Measurements from ENCODE around the gene MIPEP.

MIPEP gene

DNA sequence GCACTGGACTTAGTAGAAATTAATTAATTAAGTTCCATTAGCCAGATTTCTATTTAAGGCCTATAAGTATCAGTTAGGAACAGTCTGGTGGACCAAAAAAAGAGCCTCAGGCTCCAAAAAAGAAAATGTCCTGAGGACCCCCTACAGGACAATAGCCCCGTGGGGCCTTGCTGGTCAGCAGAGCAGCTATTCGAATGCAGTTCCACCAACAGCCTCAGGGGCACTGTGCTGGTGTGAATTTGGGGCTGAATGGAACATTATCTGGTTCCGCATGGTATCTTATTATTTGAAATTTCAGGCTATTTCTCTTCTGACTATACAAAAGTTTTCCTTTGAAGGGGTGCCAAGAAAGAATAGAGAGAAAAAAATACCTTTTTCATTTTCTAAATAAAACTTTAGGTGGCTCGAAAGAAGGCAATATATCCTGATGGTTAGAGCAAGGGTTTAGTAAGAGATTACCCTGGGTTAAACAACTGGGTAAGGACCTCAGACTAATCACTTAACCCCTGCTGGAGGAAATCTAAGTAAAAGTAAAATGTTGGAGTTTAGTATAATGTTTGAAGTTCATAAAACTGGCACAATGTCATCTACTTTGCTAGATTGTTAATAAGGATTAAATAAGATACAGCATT lies 147.2 kb downstream of the MIPEP start:
- no peak for DNase-seq

DNA sequence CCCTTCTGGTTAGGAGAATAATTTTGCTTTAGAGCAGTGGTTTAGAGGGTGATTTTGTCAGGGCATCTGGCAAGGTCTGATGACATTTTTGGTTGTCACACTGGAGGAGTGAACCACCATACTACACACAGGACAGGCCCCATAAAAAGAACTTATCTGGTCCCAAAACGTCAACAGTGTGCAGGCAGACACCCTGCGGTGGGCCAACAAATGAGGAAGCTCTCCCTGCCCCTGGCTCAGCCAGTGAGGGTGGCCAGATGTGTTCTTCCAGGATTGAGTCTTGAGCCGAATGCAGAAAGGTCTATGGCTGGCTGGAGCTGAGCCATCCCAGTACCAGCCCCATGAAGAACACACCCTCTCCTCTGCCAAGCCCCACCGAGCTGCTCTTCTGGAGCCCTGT lies 149.2 kb downstream of the MIPEP start:
- DNase-seq: no peak

DNA sequence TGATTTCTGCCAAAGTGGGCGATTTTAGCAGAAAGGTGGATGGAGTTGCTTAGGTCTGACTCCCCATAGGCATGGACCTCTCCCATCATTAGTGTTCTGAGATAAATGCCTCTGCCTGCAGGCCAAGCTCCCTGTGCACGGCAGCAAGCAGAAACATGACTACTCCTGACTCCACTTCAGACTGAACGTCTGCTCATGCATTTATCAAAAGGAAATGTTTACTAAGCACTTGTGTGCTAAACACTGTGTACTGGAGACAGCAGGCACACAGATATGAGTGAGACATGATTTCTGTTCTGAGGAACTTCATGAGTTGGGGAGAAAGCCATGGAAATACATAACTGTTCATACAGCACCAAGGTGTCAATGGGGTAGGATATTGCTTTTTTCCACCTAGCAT lies 149.6 kb downstream of the MIPEP start:
- DNase-seq: no peak

DNA sequence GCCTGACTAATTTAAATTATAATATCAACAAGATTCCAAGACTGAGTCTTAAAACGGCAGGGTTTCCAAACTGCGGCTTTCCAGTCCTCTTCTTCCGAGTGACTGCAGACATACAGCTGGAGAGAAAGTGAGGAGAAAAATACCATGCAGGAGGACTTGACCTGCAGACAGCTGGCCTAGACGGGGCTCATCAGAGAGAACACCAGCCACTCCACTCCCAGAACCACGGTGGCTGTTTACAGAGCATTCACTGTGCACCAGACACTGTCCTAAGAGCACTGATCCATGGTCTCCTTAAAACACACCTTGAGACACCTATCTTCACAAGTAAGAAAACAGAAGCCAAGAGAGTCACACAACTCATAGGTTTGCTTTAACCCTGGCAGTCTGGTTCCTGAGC lies 152.7 kb downstream of the MIPEP start:
- no peak for DNase-seq

DNA sequence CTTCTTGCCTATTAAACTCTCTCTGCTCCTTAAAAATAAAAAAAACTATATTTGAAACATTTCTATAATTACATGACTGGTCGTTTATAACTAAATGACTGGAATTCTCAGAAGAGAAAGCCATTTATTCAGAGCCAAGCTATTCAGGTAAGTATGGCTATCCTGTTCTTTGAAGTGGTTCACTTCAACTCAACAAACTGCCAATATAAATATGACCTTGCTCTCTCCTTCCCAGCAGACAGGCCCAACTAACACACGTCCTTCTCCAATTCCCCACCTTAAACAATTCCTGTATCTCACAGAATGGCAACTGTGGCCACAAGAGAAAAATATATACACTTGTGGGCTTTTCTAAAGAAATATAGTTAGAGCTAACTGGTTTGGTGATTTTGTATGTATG lies 153.9 kb downstream of the MIPEP start:
- no peak for DNase-seq

DNA sequence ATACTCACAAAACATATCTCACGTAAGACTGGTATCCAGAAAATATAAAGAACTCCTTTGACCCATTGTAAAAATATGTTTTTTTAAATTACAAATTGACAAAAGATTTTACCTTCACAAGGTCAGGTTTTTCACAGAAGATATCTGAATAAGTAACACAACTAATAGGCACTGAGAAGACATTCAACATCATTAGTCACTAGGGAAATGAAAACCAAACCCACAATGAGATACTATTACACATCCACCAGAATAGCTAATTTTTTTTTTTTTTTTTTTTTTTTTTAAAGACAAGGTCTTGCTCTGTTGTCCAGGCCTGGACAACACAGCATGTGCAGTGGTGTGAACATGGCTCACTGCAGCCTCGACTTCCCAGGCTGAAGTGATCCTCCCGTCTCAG lies 157.5 kb downstream of the MIPEP start:
- no peak for DNase-seq

DNA sequence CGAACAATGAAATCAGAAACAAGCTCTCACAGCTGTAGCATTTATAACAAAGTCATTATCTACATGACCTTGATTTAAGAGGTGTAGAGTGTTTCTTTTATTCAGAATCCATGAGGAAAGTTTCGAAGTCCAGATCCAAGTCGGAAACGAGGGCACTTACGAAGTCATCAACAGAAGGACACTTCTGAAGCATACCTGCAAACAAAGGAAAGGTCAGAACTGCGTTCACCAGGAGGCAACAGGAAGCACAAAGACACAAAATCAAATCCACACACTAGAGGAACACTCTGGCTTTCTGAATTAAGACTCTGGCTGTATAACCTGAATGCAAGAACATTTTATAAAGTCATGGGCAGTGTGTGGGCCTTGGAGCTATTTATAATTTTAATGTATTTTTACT lies 158.9 kb downstream of the MIPEP start:
- DNase-seq: no peak

DNA sequence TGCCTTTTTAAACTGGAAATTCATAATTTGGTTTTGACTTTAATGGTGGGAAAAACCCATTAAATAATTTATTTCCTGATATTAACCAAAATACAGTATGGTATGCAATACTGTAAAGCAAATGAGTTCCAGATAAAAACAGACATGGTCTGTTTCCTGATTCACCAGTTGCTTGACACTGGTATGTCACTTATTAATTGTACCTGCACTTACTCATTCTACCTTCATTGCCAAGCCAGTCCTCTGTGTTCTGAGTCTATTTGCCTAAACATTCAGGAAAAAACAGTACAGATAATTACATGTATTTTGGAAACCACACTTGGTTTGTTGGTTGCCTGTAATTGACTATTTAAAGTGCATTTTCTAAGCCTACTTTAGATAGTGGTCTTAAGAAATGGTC lies 159.7 kb downstream of the MIPEP start:
- DNase-seq: no peak

DNA sequence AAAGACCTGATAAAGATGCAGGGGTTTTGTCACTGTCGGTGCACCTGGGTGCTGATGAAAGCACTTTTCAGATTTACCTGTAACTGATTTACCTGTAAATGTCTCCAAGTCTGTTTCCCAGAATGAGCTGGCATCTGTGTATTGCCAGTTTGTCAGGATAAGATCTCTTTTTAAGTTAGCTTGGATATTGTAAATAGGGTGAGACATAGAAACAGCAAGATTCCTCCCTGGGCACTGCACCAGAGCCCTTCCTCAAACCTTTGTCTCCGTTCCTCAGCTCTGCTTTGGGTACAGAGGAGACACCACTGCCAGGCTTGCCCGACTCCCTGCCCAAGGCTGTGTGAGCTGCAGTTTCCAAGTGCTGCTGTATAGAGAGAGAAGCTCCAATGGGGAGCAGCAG lies 160.4 kb downstream of the MIPEP start:
- DNase-seq: no peak

DNA sequence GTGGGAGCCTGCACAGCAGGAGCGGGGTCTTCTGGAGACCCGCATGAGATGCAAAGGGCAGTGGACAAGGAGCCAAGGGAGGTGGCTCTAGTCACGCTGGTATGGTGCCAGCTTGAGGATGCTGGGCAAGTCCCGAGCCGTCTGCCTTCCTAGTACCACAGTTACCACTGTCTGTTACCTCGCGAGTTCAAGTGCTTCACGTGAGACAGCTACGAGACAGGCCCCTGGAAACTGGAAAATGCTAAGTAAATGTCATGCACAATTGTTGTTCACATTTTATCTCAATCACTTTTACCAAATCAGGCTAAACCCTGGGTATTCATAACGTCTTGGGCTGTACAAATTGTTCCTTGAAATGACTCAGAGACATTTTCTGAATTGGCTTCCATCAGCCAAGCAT lies 163.3 kb downstream of the MIPEP start:
- DNase-seq: no peak

DNA sequence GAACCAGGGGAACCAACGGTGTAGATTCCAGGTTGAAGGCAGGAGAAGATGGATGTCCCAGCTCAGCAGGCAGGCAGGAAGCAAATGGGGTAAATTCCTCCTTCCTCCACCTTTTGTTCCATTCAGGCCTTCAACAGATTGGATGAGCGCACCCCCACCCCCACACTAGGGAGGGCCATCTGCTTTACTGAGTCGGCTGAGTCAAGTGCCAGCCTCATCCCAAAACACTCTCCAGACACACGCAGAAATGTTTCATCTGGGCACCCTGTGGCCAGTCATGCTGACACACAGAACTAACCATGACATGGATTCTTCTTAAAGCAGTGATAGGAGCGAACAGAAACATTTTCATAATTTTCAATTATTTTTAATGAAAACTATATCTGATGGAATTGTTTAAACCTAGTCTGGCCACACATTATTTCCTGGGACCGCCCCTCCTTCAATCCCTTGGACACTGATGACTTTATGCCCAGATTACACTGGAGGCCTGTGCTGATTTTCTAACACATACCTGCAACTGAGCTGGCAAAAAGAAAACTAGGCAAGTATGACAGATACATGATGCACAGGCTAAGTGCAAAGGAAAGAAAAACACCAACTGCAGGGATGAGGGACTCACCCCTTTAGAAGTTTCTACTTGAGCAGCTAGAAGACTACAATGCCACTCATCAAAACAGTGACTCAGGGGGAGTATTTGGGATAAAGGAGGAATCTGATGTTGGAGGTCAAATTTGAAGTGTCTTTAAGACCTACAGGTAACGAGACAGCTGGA lies 164.8 kb downstream of the MIPEP start:
- no peak for DNase-seq

DNA sequence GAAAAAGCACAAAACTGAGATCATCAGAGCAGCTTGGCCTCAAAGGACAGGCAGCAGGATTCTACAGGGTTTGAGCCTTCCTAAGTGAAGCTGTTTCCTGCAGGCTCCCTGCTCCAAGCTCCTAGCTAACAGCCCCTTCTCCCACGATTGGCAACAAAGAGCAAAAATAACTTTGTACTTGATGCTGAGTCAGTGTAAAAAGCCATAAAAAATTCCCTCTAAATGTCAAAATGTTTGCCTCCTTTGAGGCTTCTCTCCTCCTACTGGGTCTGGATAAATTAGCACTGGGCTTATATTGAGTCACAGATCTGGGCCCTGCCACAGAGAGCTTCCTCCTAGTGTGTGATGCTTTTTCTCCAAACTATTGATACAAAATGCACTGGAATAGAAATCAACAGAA lies 165.7 kb downstream of the MIPEP start:
- DNase-seq: no peak

DNA sequence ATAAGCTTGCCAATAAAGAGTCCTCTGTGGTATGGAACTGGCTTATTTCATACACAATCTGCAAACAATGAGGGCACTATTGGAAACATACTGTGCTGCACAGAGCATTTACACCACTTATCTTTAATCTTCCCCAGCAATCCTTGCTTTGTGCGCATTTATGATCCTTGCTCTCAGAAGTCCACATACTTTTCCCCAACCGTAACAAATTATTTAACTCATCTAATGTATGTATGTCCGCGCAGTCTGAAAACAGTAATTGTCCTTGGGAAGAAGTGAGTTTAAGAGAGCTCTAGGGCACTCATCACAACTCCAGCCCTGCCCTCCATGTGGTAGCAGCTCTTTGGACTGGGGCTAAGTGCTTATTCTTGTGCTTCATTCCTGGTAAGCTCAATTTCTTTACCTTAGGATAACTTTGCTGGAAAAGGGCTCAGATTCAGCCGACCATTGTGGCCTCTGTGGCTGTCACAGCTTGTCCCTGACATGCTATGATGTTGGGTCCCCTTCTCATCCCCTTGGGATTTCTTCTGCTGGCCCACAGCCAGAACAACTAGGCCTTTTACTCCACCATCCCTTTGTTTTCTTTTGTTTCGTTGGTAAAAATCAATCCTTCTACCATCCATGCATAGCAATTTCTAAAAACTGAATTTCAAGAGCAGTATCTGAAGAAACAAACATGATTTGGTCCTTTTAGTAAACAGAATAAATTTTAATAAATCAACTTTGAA lies 166.3 kb downstream of the MIPEP start:
- DNase-seq: no peak

DNA sequence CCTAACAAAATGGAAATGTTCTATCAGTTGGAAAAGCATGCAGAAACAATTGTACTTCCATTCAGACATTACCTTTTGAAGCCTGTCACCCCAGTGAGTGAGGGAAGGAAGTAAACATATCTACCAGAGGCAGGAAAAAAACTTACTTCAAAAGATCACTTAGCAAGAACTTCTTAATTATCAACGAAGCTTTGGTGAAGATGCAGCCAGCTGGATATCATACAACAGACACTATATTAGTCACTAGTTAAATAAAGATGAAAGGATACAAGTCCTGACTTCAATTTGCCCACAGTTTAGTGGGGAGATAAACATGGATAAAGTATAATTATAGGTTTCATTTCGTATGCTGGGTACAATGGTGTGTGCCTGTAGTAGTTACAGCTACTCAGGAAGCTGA lies 170.2 kb downstream of the MIPEP start:
- no peak for DNase-seq

DNA sequence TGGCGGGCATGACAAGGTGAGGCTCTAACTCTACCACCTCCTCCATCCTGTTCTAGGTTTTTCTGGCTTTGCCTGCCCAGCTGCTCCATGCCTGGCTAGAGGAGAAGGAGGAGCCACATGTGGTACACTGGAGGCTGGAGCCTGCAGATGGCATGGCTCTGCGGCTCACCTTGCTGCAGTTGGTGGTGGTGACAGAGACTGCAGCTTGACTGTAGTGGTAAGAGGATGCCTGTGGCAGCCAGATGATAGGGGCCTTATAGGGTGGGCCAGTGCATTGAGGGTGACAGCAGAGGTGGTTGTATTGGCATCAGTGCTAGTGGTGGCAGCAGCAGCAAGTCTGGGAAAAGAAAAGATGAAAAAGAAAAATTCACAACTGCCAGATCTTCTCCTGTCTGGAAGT lies 172.8 kb downstream of the MIPEP start:
- DNase-seq: no peak

DNA sequence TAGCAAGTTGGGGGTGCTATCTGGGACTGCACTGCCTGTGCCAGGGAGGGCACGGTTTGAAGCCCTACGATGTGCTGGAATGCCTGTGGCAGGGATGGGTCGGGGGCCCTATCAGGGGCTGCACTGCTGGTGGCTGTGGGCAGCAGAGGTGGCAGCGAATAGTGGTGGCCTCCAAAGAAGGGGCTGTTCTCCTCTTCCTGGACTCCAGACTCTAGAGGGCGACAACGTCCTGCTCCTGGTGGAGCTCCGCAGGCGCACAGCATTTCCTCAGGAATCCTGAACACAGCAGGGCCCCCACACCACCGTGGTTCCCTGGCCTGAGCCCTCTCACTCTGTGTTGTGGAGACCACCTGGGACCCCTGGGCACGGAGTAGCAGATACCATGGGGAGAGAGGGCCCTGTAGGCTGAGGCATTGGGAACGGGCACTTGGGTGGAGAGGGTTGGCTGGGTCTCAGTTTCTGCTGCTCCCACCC lies 173.4 kb downstream of the MIPEP start:
- DNase-seq: no peak

DNA sequence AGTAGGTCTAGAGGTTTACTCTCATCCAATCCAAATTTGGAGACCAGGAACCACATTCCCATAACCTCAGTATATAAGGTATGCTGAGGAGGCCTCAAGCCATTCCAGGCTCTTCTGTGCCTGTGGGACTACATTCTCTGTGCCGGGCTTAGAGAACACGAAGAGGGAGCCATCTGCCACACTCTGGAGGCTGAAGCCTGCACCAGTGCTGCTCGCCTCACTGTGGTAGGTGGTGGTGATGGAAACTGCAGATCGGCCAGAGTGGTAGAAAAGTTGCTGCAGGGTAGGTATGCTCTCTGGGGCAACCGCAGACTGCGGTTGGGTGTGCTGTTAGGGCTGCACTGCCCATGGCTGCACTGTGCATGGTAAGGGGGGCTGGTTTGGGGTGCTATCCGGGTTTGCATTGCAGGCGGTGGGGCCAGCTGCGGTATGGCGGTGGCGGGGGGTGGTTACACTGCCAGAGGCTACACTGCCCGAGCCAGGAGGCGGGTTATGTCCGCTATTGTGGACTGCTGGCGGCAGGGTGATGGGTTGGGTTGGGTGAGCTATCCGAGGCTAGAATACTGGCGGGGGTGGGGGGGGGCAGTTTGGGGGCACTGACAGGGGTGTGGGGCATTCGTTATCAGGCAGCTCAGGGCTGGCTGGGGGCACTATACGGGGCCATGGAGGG lies 174.0 kb downstream of the MIPEP start:
- DNase-seq: no peak

DNA sequence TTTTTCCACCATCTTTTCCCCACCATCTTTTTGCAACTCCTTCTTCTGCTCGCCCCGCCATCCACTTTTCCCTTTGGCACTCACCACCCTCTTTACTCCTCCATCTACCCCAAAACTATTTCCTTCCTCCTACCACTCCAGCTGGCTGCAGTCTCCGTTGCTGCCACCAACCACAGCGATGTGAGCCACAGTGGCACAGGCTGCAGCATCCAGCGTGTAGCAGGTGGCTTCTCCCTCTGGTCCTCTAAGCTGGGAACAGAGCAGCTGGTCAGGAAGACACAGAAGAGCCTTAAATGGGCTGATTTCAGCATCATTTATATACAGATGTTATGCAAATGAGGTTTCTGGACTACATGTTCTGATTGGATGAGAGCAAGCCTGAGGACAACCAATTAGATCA lies 174.5 kb downstream of the MIPEP start:
- no peak for DNase-seq

DNA sequence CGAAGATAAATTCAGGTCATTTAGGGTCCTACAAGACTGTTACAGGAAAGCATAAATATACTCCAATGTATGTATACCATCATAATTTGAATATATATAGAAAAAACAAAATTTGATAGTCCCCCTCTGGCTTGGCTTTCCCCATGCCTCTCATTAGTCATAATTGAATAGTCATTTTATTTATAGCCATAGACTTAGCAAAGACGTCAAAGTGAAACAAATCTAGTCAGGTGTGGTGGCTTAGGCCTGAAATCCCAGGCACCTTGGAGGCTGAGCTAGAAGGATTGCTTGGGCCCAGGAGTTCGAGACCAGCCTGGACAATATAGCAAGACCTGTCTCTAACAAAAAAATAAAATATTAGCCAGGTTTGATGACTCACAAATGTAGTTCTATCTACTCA lies 177.8 kb downstream of the MIPEP start:
- no peak for DNase-seq

DNA sequence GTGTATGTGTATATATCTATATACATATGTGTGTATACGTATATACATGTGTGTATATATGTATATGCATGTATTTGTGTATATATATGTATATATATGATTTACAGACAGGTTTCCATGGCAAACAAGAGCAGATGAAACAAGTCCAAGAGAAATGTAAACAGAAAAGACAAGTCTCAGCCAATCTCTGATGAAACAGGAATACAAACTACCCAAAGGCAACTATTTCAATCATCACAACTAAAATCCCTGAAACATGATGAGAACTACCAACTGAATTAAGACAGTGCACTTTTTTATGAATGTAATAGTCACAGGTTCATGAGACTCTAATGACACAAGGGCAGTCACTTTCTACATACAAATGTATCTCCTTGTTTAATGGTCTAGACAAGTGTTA lies 178.8 kb downstream of the MIPEP start:
- DNase-seq: no peak

DNA sequence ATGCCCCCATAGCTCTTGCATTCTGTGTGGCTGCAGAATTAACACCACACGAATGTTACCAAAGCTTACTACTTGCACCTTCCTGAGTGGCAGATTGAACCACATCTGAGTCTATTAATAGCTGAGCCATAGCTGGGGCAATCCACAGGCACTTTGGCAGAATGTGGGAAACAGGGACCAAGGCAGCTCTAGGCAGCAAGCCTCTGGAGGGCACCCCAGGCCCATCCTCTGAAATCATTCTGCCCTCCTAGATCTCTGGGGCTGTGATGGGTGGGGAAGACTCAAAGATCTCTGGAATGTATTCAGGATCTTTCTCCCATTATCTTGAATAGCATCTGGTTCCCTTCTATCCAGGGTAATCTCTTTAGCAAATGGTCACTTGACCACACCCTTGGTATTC lies 179.7 kb downstream of the MIPEP start:
- no peak for DNase-seq

DNA sequence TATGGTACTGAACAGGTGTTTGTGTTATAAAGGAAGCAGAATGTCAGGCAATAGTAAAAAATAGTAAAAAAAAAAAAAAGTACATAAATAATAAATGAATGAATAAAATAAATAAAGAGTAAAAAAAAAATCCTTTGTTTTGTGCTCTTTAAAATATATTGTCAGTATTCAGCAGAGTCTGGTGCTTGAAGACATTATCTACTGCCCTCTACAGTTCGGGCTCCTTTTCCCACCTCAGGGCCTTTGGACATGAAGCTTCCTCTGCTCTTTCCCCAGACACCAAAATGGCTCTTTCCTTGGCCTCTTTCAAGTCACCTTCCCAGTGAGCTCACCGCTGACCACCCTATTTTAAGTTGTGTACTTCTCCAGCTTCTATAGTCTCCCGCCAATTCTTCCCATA lies 181.5 kb downstream of the MIPEP start:
- DNase-seq: no peak

DNA sequence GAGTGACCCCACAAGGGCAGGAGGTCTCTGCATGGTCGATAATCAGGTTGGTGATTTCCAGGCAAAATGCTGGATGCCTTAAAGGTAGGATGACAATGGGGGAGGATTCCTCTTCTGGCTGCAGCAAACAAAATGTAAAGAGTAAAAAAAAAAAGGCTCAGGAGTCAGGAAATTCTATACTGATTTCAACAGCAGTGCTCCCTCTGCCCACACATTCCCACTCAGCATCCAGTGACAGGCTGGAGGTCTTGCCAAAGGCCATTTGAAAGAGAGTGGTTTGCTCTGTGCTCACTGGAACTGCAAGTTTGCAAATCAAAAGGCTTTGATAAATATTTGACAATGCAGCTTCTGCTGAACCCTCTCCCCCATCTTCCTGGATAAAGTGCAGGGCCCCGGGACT lies 183.6 kb downstream of the MIPEP start:
- DNase-seq: no peak
